Natural killer cell (primary cell): Measurements from ENCODE around the gene MMEL1. TPM values are rescaled to one million over a fixed set of nuclear protein-coding genes. Genes with fewer than 3 reads are reported as not detected.

ENCODE experiments used
- ATAC-seq, 3 donors: fragments of 150-1000 bp in 2 of 3; fragments of 200-7000 bp in 1 of 3; cut with Tn5 transposase; 1 replicate in 1 of 3; 2 replicates in 2 of 3; pipeline ENCODE4 v1.10.0; 2021; ENCODE audit warnings: mild to moderate bottlenecking in 2 of 3, moderate library complexity in 2 of 3
- DNase-seq, 2 donors: peaks; one replicate each; pipeline versions ENCODE4 v3.0.0 to v3.0.0-alpha.2; 2013 to 2021; ENCODE audit warnings: mixed read lengths in 1 of 2
- H3K27ac ChIP-seq: one replicate; pipeline ENCODE4 v1.5.1; 2013; ENCODE audit warnings: mild to moderate bottlenecking, low read length
- H3K27me3 ChIP-seq: one replicate; pipeline ENCODE4 v1.6.1; 2013; ENCODE audit warnings: low read length; ENCODE audit not compliant: control insufficient read depth, insufficient read depth
- H3K36me3 ChIP-seq: one replicate; pipeline ENCODE4 v1.6.1; 2013; ENCODE audit warnings: low read length; ENCODE audit not compliant: control insufficient read depth, insufficient read depth
- H3K4me1 ChIP-seq: one replicate; pipeline ENCODE4 v1.6.1; 2013; ENCODE audit warnings: low read length; ENCODE audit not compliant: control insufficient read depth, insufficient read depth
- H3K4me3 ChIP-seq: one replicate; pipeline ENCODE4 v1.5.1; 2013; ENCODE audit warnings: low read length
- H3K9me3 ChIP-seq: one replicate; pipeline ENCODE4 v1.6.1; 2013; ENCODE audit warnings: low read length; ENCODE audit not compliant: control insufficient read depth, insufficient read depth
- H3K27ac Mint-ChIP-seq, 2 donors: one replicate each; pipeline ENCODE4 v1.8.0; 2022; ENCODE audit warnings: mild to moderate bottlenecking in 2 of 2, mixed read lengths in 2 of 2, moderate library complexity in 1 of 2
- H3K27me3 Mint-ChIP-seq, 2 donors: one replicate each; pipeline ENCODE4 v1.8.0; 2022; ENCODE audit warnings: low read depth in 2 of 2, mixed read lengths in 2 of 2
- H3K36me3 Mint-ChIP-seq: one replicate; pipeline ENCODE4 v1.8.0; 2022; ENCODE audit warnings: mixed read lengths
- H3K4me1 Mint-ChIP-seq, 2 donors: one replicate each; pipeline ENCODE4 v1.8.0; 2022; ENCODE audit warnings: mixed read lengths in 2 of 2
- H3K4me3 Mint-ChIP-seq: one replicate; pipeline ENCODE4 v1.8.0; 2022; ENCODE audit warnings: mild to moderate bottlenecking, moderate library complexity, mixed read lengths
- H3K9me3 Mint-ChIP-seq, 2 donors: one replicate each; pipeline ENCODE4 v1.8.0; 2022; ENCODE audit warnings: mixed read lengths in 2 of 2
- WGBS: methylation state at CpG from one replicate; pipeline ENCODE4 v1.1.7; 2013; ENCODE audit warnings: missing lambda C conversion rate; ENCODE audit not compliant: insufficient coverage; 5-methylcytosine and 5-hydroxymethylcytosine counted together
- intact Hi-C: fragments of 100-400 bp; cut with micrococcal nuclease; formaldehyde crosslinking; loops from one replicate; pipeline ENCODE4 v1.14.2; 2022
- total RNA-seq, 4 donors: library from RNA; stranded (reverse); fragments of 120-200 nt in 1 of 4; gene quantifications; one replicate each; pipeline versions ENCODE4 v1.2.3 to v1.2.4, GENCODE V29; 2013 to 2022
- TF ChIP-seq, protein P1 (sequence below): fragments of 200-600 bp; IDR thresholded peaks from one replicate; pipeline ENCODE4 v1.8.0; 2022; ENCODE audit warnings: antibody characterized with exemption

Gene MMEL1
- total RNA-seq, 3 donors from 2014 or later (not counting 1 experiment from before 2014, with no cell fraction given), result 1.3 to 2.0 TPM; not detected in 1

DNA sequence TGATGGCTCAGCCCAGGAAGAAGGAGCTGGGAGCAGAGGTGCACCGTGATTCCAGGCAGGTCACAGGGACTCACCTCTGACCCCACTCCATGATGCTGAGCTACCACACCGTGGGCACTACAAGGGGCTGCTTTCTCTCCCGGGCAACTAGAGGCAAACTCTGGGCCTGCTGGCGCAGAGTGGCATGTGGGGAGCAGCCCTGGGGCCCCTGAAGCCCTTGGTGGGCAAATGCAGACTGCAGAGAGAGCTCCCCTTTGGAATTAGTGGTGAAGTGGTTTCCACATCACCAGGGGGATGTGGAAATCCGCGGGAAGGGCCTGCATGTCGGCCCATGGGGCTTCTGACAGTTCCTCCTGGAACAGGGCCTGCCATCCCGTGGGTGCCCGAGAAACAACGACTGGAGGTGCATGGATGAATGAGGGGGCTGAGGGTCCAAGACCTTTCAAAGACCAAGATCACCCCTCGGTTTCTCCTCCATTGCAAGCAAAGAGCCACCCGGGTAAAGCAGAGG, 11.8 kb upstream of the MMEL1 start:
- Mint-ChIP-seq H3K27me3 (peaks cover 0 to 4% of the 10 kb centered on the region in 2 donors), H3K4me1 (peaks cover 10 to 18% of the 10 kb centered on the region in 2 donors), H3K9me3 (peaks cover 9% of the 10 kb centered on the region in 2 donors), H3K4me3 (no peak overlapping the region), H3K36me3 (no peaks in the 10 kb centered on the region), H3K27ac (peak overlapping the region in 1 of 2 donors; percentile 97)
- intact Hi-C loops, result loop anchor here (10.0 kb wide), 2 partner anchors 100 to 450 kb away; partner anchors contain the start of gene FAAP20
- Histone ChIP-seq H3K27me3 (no peaks in the 10 kb centered on the region), H3K9me3 (peaks cover 12% of the 10 kb centered on the region), H3K27ac (no peak overlapping the region), H3K4me3 (no peak overlapping the region), H3K4me1 (peaks cover 22% of the 10 kb centered on the region), H3K36me3 (no peaks in the 10 kb centered on the region)
- DNase-seq (no peak), ATAC-seq (no peak)
- WGBS, result 89% methylated on average over 12 of the region's 12 CpGs
- TF ChIP-seq, protein P1, sequence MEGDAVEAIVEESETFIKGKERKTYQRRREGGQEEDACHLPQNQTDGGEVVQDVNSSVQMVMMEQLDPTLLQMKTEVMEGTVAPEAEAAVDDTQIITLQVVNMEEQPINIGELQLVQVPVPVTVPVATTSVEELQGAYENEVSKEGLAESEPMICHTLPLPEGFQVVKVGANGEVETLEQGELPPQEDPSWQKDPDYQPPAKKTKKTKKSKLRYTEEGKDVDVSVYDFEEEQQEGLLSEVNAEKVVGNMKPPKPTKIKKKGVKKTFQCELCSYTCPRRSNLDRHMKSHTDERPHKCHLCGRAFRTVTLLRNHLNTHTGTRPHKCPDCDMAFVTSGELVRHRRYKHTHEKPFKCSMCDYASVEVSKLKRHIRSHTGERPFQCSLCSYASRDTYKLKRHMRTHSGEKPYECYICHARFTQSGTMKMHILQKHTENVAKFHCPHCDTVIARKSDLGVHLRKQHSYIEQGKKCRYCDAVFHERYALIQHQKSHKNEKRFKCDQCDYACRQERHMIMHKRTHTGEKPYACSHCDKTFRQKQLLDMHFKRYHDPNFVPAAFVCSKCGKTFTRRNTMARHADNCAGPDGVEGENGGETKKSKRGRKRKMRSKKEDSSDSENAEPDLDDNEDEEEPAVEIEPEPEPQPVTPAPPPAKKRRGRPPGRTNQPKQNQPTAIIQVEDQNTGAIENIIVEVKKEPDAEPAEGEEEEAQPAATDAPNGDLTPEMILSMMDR, result no peak

GRCh38 chr1:2644171-2644570, 11.4 kb upstream of the MMEL1 start:
- peaks cover 10 to 18% of the 10 kb centered on the region in 2 donors for H3K4me1 Mint-ChIP-seq
- TF ChIP-seq, protein P1, result no peak
- peaks cover 12% of the 10 kb centered on the region for H3K9me3 ChIP-seq
- no peak for DNase-seq
- peaks cover 0 to 4% of the 10 kb centered on the region in 2 donors for H3K27me3 Mint-ChIP-seq
- H3K27ac ChIP-seq, result no peak overlapping the region
- intact Hi-C loops, result loop anchor here (10.0 kb wide), 2 partner anchors 99 to 449 kb away; partner anchors contain the start of gene FAAP20
- peaks cover 9% of the 10 kb centered on the region in 2 donors for H3K9me3 Mint-ChIP-seq
- WGBS, result 91% methylated on average over 14 of the region's 14 CpGs
- H3K4me3 ChIP-seq, result no peak overlapping the region
- H3K4me3 Mint-ChIP-seq, result peak overlapping the region; percentile 25
- peak overlapping the region in 1 of 2 donors; percentile 97 for H3K27ac Mint-ChIP-seq
- peaks cover 22% of the 10 kb centered on the region for H3K4me1 ChIP-seq
- H3K36me3 ChIP-seq, result no peaks in the 10 kb centered on the region
- no peak for ATAC-seq
- H3K36me3 Mint-ChIP-seq, result no peaks in the 10 kb centered on the region
- no peaks in the 10 kb centered on the region for H3K27me3 ChIP-seq

- Mint-ChIP-seq H3K27ac (peak overlapping the region; percentile 50 to 97), H3K4me3 (peak overlapping the region; percentile 77), H3K9me3 (peaks cover 9% of the 10 kb centered on the region in 2 donors), H3K36me3 (no peaks in the 10 kb centered on the region), H3K27me3 (peaks cover 0 to 4% of the 10 kb centered on the region in 2 donors), H3K4me1 (peaks cover 10 to 18% of the 10 kb centered on the region in 2 donors)
- TF ChIP-seq, protein P1, result no peak
- Histone ChIP-seq H3K27ac (no peak overlapping the region), H3K9me3 (peaks cover 12% of the 10 kb centered on the region), H3K4me3 (no peak overlapping the region), H3K36me3 (no peaks in the 10 kb centered on the region), H3K27me3 (no peaks in the 10 kb centered on the region), H3K4me1 (peaks cover 22% of the 10 kb centered on the region)
- no peak for ATAC-seq
- intact Hi-C loops, result loop anchor here (1.0 to 10.0 kb wide), 3 partner anchors 99 to 449 kb away; partner anchors contain the start of gene FAAP20
- 11% methylated on average over 23 of the region's 24 CpGs for WGBS
- no peak for DNase-seq
Measured at GRCh38 chr1:2643414-2644077, 10.7 kb upstream of the MMEL1 start.
